D721Med (cell line): ENCODE measurements around the gene AKR1B15.

Experiments used
- DNase-seq: peaks from one replicate; pipeline ENCODE4 v3.0.0; 2011; ENCODE audit warnings: low spot score; ENCODE audit not compliant: insufficient read length
- FAIRE-seq: peaks from 2 replicates; lab custom pipeline; 2011; peaks lifted over from hg19 to GRCh38; lab: Jason Lieb, UNC
- TF ChIP-seq, protein P1 (sequence below): IDR thresholded peaks from 2 replicates; pipeline ENCODE4 v1.5.1; 2012; ENCODE audit warnings: mild to moderate bottlenecking, control low read depth; ENCODE audit not compliant: insufficient read depth; ENCODE audit errors: missing control alignments

The AKR1B15 gene

DNA sequence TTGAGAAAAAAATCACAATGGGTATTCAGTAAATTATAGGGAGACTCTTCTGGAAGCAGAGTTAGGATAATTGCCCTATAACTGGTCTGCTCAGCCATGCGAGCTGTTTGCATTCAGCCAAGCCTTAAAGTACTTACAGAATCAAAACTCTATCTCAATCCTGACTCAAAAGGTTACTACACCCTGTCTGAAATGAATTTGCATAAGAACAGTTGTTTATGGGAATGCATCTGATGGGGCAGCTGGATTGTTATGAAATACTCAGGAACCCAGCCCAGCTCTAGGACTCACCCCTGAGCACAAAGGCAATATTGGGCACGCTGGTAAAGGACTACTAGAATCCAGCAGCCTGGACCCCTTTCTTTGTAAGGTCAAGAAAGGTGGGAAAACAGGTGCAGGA lies 38.8 kb downstream of the AKR1B15 start:
- DNase-seq (no peak), FAIRE-seq (no peak)
- TF ChIP-seq, protein P1, sequence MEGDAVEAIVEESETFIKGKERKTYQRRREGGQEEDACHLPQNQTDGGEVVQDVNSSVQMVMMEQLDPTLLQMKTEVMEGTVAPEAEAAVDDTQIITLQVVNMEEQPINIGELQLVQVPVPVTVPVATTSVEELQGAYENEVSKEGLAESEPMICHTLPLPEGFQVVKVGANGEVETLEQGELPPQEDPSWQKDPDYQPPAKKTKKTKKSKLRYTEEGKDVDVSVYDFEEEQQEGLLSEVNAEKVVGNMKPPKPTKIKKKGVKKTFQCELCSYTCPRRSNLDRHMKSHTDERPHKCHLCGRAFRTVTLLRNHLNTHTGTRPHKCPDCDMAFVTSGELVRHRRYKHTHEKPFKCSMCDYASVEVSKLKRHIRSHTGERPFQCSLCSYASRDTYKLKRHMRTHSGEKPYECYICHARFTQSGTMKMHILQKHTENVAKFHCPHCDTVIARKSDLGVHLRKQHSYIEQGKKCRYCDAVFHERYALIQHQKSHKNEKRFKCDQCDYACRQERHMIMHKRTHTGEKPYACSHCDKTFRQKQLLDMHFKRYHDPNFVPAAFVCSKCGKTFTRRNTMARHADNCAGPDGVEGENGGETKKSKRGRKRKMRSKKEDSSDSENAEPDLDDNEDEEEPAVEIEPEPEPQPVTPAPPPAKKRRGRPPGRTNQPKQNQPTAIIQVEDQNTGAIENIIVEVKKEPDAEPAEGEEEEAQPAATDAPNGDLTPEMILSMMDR: no peak

- no peak for FAIRE-seq
- TF ChIP-seq, protein P1: no peak
- no peak for DNase-seq
Observed at GRCh38 chr7:134589491-134589941, 40.6 kb downstream of the AKR1B15 start.

GRCh38 chr7:134593530-134594392 lies 44.9 kb downstream of the AKR1B15 start:
- TF ChIP-seq, protein P1: no peak
- no peak for DNase-seq
- no peak for FAIRE-seq

DNA sequence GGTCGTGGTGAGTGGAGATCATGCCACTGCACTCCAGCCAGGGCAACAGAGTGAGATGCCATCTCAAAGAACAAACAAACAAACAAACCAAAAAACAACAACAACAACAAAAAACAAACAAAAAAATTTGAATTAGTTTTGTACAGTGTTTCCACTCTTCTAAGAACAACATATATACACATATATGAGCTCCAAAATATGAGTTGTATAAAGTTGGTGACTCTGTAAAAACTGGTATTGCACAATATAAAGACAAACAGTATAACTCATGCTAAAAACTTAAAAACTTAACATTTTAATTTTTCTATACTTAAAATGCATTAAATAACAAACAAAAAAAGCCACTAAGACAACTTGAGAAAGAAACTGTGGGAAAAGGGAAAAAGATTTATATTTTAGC lies 46.0 kb downstream of the AKR1B15 start:
- DNase-seq: no peak
- TF ChIP-seq, protein P1: no peak
- no peak for FAIRE-seq

- DNase-seq (no peak), FAIRE-seq (no peak)
- TF ChIP-seq, protein P1: no peak
Observed at GRCh38 chr7:134599371-134599770, 50.5 kb downstream of the AKR1B15 start.

GRCh38 chr7:134601459-134601858 lies 52.5 kb downstream of the AKR1B15 start:
- DNase-seq (no peak), FAIRE-seq (no peak)
- TF ChIP-seq, protein P1: no peak

DNA sequence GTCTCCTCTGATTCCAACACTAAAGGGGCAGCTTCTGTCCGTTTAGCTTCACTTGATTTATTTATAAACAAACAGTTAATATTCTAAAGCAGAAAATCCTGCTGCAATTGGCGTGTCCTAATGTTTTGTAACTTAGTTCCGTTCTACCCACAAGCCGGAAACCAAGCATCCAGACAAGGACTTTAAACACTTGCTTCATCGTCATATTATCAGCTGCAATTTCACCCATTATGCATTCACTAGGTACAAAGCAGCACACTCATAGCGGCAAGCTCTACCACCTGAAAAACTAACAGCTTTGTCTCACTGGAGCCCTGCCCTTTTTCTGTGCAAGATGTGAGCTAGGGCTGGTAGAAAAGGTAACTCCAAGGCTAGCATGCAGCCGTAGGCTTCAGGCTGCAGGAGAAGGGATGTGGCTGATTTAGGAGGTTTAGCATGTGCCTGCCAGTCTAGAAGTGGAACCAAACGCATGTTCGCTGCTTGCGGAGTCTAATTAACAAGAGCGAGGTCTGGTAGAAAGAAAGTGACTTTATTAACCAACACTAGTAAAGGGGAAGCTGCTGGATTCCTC lies 54.1 kb downstream of the AKR1B15 start:
- no peak for DNase-seq
- TF ChIP-seq, protein P1: no peak
- FAIRE-seq: no peak
